ENCODE results near the gene FRRS1L.

The FRRS1L gene

DNA sequence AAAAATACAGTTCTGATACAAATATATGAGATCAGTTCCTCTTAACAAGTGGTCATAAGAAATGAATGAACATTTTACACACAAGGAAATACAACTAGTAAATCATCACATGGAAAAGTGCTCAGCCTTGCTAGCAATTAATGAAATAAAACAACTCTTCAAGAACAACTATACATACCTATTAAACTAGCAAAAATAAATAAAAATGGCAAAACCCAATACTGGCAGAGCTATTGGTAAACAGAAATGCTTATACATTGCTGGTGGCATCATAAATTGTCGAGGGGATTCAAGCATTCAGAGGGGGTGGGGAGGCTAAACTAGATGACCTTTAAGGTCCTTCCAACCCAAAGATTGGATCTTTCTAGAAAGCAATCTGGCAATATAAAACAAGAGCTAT is 5.9 kb upstream of the FRRS1L start:
- no peak for DNase-seq

DNA sequence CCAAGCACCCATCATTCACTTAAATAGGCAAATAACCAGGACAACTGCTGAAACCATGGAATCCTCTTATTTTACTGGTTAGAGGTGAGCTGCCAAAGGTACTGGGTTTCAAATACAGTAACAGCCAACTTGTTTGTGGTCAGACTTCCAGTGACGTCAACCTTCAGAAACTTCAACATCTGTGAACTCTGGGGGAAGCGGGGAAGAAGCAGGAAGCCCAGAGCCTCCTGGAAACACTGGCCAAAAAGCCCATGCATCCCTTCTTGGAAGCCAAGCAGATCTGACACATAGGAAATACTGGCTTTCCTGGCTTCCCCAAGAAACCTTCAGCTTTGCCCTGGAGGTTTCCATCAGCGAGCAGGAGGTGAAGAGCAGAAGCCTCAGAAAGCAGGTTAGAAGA is 4.9 kb upstream of the FRRS1L start:
- DNase-seq, result no peak

DNA sequence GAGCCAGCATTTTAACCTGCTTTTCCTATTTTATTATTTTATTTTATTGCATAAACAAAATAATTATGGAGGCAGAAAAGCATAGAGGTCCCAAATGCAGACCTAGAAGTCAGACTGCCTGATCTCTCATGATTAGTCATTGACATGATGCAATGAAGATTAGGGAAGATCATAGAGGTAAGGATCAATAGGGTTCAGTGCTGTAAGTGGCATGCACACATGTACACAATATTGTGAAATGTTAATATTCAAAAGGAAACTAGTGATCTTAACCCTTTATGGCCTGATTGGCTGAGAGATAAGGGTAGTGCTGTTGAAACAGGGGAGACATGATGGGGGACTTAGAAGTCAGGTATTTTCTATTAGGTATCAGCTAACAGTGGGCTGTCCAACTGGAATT is 1.1 kb upstream of the FRRS1L start:
- DNase-seq, result no peak

DNA sequence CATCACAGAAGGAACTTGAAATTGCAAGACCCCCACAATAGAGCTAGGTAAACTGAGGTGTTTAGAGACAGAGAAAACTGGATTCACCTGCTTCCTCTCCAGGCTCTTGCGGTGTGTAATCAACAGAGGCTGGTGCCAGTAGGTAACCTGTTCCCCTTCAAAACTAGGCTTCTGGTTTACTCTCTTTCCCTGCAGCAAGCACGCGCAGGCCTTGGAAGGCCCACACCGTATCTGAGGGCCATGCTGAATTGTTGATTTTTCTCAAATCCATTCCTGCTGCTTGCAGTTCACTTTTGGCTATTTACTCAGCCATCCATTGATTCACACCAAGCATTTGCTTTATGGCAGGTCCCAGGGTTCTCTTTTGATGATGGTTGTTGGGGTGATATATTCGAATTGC is 667 bp upstream of the FRRS1L start:
- DNase-seq, result no peak

DNA sequence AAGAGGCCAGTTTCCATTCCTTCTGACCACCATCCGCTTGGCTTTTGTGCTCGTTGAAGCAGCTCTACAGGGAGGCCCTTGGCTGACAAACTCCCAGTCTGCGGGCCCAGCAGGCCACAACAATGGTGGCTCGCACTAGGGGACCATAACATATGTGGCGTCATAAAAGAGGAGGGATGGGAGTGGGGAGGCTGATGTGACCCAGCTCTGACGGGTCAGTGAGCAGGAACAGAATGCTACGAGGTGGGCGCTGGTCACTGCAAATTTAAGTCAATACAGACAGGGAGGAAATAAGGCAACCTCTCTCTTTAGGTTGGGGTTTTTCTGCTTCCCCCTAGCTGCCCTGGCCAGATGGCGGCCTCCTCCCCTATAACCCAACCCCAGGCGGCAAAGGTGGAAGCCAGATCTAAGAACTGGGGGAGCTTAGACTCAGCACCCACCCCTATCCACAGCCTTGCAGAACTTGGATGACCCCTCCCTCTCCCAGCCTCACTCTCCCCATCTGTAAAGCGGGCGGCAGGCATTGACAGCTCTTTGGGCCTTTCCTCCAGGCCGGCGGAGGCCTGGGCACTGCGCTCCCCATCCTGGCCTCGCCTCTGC is 778 bp downstream of the FRRS1L start:
- DNase-seq, result no peak

DNA sequence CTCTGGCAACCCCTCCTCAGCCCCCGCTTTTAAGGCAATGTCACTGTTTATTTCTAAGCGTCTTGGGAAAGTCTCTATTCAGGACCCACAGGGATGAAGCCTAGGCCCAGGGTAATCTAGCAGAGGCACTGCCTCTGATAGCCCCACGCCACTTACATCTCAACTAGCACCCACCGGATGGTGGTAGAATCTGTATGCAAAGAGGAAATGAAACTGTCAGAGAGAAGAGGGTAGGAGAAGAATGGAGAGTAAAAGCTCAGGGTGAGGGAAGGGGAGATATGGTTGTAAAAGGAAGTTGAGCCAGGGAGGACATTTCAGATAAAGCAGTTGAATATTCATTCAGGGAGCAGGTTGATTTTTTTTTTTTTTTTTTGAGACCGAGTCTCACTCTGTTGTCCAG is 3.0 kb downstream of the FRRS1L start:
- DNase-seq, result no peak

DNA sequence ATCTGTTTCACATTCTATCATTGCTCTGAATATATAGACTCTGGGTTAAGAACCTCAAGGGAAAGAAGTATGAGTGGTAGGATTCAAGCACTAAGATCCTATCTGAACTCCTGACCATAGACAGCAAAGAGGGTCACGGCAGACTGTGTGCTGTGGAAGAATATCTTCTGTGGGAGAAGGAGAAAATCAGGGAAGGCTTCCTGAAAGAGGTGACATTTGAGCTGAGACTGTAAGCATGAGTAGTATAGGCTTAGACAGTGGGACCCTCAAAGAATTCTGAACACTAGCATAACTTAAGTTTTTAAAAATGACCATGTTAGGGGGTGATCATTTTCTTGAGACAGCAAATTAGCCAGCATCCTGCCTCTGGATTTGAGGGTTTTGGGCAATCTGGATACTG is 3.9 kb downstream of the FRRS1L start:
- no peak for DNase-seq

DNA sequence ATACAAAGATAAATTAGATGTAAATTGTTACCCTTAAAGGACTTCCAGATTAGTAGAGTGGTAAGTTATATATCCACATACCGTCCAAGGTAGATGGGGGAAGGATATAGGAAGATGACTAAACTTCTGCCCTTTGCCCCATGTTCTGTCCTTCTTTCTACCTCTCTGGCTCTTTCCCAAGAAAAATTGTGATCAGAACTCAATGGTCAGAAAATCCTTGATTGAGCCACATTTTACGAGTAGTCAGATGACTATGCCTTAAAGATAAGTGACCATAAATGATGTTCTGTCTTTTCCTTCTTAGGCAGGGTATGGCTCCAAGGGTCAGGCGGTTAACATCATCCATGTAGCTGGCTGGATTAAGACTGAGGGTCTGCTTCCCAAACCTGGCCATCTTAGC is 4.4 kb downstream of the FRRS1L start:
- DNase-seq, result no peak

DNA sequence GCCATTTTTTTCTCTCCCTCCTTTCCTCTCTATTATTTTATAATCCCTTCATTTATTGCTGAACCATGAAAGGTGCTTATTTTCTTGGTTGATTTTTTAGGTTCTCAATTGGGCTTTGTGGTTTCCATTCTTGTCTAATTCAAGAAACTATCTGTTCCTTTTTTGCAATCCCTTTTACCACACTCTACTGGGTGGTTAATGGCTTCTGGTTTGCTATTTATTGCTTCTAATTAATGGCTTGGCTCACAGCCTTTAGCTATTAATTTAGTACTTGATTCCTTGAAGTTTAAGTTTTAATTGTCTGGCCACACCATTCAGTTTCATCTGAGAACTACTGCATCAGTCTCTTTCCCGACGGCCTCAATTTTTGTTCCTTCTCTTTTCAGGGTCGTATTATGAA is 5.6 kb downstream of the FRRS1L start:
- no peak for DNase-seq

DNA sequence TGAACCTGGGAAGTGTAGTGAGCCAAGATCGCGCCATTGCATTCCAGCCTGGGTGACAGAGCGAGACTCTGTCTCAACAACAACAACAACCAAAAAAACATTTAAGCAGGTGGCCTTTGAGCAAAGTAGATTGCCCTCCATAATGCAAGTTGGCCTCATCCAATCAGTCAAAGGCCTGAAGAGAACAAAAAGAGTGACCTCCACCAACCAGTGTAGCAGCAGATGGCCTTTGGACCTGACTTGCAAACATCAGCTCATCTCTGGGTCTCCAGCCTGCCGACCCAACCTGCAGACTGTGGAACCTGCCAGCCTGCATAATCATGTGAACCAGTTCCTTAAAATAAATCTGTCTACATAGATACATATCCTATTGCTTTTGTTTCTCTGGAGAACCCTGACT is 7.5 kb downstream of the FRRS1L start:
- DNase-seq, result no peak

DNA sequence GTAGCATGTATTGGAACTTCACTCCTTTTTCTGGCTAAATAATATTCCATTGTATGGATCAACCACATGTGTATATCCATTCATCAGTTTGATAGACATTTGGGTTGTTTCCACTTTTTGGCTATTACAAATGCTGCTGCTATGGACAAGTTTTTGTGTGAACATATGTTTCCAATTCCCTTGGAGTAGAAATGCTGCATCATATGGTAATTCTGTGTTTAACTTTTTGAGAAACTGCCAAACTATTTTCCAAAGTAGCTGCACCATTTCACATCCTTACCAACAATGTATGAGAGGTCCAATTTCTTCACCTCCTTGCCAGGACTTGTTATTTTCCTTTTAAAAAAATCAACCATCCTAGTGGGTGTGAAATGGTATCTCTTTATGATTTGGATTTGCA is 8.4 kb downstream of the FRRS1L start:
- no peak for DNase-seq

DNA sequence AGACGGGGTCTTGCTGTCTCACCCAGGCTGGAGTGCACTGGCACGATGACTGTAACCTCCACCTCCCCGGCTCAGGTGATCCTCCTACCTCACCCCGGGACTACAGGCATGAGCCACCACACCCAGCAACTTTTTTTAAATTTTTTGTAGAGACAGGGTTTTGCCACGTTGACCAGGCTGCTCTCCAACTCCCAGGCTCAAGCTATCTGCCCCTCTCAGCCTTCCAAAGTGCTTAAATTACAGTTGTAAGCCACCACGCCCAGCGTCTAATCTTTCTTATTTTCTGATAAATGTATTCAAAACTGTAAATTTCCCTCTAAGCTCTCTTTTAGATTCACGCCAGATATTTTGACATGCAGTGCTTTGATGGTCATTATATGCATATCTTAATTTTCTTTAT is 10.3 kb downstream of the FRRS1L start:
- no peak for DNase-seq

DNA sequence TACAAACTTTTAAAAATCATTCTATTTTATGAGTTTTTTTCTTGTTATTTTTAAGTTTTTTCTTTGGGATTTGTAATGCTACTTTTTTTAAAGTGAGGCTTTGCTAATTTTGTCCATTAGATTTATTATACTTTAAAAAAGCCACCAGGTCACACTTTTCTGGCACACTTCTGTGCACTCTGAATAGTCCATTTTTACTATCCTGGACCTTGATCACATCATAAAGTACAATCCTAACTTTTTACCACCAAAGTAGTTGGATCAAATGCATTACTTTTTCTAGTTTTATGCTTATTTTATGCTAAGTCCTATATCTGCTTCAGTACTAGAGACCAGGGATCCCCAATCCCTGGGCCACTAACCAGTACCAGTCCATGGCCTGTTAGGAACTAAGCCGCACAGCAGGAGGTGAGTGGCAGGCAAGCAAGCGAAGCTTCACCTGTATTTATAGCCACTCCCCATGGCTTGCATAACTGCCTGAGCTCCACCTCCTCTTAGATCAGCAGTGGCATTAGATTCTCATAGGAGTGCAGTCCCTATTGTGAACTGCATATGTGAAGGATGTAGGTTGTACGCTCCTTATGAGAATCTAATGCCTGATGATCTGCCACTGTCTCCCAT is 16.0 kb downstream of the FRRS1L start:
- DNase-seq, result no peak

DNA sequence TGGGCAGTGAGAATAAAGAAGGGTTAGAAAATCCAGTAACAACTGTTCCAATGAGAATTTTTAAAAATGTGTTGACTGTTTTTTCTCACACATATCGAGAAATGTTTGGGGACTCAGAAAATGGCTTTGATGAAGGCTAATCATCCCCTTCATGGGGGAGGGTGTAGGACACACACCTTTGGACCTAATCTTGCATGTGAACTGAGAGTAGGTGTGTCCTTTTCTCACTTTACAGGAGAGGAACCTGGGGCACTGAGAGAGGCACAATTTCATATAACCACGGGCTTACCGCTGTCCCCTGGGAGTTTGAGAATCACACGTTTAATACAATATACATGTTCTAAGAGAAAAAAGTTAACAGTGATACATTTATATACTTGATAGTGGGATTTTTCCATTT is 17.3 kb downstream of the FRRS1L start:
- DNase-seq, result no peak

DNA sequence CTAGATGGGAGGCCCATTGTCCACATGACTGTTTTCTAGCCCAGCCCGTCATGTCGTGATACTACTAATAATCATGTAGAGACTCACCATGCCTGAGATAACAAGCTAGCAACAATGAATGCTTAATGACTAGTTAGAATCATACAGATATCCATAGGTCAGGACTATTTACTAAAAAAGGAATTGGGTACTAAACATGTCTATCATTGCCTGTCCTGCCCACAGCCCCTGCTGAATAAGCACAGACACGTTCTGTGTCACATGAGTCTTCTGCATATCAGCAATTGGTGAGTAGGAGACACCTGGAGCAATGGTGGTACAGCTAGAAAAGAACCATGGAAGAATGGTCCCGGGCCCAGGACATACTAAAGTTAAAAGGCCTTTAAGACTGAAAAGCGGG is 18.0 kb downstream of the FRRS1L start:
- DNase-seq, result no peak

DNA sequence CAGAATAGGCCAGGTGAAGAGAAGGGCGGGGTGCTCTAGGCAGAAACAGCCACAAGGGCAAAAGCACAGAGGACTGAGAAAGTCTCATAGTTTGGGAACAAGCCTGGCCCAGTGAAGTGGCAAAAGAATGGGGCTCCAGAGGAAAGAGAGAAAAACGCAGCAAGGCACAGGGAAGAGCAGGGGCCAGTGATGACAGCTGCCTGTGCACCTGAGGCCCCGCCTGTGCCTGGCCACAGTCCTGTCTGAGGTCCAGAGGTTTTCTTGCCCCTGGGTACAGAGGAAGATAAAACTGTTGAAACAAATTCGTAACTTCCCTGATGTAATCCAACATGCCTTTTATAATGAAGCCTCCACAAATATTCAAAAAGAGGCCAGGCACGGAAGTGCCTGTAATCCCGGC is 22.0 kb downstream of the FRRS1L start:
- DNase-seq, result no peak

DNA sequence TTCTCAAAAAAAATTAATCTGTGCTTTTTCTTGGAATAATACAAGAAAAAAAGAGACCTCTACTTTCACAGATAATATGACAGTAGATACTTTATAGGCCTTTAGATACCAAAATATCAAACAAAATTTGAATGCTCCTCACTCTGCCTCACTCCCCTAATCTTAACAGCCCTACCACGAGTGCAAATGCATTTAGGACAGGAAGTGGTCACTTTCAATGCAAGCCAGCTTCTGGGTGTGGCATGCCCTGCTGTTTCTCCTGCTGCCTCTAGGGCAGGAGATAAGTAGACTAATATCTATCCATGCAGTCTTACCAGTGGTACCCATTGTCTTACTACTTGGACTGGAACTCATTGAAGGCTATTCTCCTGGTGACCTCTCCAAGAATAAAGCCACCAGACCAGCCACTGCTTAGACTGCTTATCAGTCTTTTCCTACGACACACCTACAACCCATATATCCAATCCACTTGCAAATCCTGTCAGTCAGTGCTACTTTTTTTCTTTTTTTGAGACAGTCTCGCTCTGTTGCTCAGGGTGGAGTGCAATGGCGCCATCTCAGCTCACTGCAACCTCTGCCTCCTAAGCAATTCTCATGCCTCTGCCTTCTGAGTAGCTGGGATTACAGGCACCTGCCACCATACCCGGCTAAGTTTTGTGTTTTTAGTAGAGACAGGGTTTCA is 23.0 kb downstream of the FRRS1L start:
- DNase-seq, result no peak

DNA sequence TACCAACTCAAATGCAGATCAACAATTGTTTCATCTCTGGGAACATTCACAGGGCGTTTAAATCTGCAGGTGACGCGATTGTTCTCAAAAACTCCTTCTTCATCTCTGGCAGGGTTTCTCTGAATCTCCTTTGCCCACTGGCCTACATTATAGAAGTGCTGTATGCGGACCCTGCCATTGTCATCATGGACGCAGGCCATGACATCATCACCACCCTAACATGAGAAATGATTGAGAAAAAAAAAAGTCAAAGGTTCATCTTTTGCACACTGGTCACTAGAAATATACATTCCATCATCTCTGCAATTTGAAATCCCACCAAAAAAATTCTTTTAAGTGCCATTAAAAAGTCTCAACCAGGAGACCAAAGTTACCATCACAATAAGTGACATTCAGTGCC is 25.7 kb downstream of the FRRS1L start:
- no peak for DNase-seq

DNA sequence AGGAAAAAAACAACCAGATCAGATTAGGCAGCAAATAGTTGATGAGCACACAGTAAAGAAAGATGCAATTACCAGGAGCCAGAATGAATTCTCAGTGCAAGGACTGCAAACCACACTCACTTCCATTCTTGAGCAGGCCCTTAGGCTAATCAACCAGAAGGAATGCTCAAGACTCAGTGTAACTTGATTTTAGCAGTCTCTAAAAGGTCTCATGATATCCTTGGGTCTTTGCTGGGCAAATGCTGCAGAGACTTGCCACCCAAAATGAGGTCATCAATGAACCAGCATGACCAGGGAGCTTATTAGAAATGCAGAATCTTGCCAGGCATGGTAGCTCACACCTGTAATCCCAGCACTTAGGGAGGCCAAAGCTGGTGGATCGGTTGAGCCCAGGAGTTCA is 27.2 kb downstream of the FRRS1L start:
- no peak for DNase-seq

DNA sequence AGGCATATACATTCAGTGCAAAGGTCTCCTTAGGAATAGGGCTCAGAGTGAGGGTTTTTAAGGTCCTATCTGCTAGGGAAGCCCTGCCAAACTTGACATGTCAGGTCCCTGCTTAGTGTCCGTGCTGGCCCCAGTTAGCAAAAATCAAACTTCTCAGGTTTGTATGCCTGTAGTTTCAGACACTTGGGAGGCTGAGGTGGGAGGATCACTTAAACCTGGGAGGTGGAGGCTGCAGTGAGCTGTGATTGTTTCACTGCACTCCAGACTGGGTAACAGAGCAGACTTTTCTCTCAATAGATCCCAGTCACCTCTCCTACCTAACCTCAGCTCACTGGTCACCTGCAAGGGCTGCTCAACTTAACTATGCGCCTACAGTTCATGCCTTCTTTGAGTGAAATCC is 28.6 kb downstream of the FRRS1L start:
- no peak for DNase-seq

DNA sequence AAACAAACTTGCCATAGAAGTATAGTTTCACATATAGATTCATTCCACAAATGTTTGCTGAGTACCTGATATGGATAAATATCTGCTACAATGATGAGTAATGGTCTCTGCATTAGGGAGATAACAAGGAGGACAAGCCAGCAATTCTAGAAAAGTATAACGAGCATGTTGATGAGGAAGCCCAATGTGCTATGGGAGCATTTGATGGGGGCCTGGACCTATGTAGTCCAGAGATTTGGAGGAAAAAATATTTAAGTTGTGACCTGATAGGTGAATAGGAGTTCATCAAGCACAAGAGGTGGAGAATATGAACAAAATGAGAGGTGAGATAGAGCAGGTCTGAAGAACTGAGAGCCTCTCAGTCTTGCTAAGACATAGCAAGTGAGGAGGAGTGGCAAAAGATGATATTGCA is 32.9 kb downstream of the FRRS1L start:
- DNase-seq, result no peak

DNA sequence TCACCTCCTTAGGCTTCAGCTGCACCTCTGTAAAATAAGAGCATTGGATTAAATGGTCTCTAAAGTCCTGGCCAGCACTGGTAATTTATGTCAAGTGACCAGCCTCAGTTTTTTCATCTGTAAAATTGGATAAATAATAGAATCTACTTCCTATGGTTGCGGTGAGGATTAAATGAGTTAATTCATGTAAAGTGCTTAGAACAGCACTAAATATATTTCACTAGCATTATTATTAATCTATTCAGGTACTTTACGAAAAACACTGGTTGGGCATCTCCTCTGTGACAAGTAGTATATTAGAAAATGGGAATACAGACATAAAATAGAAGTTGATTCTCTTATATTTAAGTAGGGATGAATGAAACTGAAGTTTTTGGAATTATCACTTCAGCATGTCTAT is 33.5 kb downstream of the FRRS1L start:
- DNase-seq, result no peak

DNA sequence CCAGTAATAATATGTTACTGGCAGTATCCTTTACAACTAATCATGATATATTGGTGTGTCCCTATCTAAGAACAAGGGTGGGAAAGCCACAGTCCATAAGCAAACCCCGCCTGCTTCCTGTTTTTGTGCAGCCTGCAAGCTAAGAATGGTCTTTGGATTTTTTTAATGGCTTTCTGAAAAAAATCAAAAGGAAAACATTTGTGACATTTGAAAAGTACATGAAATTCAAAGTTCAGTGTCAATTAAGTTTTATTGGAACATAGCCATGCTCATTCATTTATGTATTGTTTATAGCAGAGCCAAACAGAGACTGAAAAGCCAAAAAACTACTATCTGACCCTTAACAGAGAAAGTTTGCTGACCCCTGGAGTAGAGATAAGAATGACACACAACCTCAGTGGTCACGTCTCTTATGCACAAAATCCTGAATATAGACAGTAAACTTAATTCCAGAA is 34.5 kb downstream of the FRRS1L start:
- no peak for DNase-seq

DNA sequence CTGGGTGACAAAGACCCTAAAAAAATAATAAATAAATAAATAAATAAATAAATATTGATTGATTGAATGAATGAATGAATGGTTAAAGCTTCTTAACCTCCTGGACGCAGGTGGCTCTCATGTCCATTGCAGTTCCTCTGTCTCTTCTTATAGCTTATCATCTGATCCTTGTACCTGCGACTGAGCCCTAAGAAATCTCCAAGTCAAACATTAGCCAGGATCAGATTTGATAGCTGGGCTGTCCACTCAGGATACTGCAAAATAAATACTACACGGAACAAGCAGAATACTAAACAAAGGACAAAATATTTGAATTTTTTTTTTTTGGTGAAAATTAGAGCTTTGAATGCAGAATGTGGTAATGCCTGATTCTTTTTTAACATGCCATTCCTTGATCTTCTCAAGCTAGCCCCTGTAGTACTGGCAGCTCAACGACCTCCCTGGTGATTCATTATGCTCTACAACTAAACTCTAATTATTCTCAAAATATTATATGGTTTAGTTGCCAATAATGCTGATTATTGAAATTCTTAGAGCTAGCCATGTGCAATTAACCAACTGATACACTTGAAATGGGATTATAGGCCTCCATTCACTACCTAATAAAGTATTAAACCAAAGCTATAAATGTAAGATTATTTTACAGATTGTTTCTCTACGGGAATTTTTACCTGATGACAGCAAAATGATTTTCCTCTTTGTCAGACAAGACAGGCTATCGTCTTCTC is 37.4 kb downstream of the FRRS1L start:
- DNase-seq, result no peak
